Uterus (tissue), 4 donors: ENCODE measurements around the gene SCAF4. TPM values are rescaled to one million over a fixed set of nuclear protein-coding genes. Genes with fewer than 3 reads are reported as not detected.

Experiments
- DNase-seq, 2 donors: peaks; one replicate each; pipeline ENCODE4 v3.0.0-alpha.2; 2019 to 2020
- H3K27ac ChIP-seq, 2 donors: fragments of 200-600 bp; sonication (generic); 1 replicate in 1 of 2; 2 replicates in 1 of 2; pipeline ENCODE4 v1.5.1; 2016 to 2018
- H3K27me3 ChIP-seq, 2 donors: fragments of 200-600 bp; sonication (generic); one replicate each; pipeline ENCODE4 v1.5.1; 2018 to 2019; ENCODE audit warnings: control low read depth in 1 of 2
- H3K36me3 ChIP-seq, 2 donors: fragments of 200-600 bp; sonication (generic); one replicate each; pipeline ENCODE4 v1.5.1; 2019; ENCODE audit warnings: control low read depth in 1 of 2
- H3K4me1 ChIP-seq, 2 donors: fragments of 200-600 bp; sonication (generic); one replicate each; pipeline ENCODE4 v1.5.1; 2018 to 2019; ENCODE audit warnings: control low read depth in 1 of 2
- H3K4me3 ChIP-seq, 2 donors: fragments of 200-600 bp; sonication (generic); 1 replicate in 1 of 2; 2 replicates in 1 of 2; pipeline ENCODE4 v1.5.1; 2018 to 2019; ENCODE audit warnings: mild to moderate bottlenecking in 1 of 2
- H3K9me3 ChIP-seq, 2 donors: fragments of 200-600 bp; sonication (generic); one replicate each; pipeline ENCODE4 v1.5.1; 2019; ENCODE audit warnings: control low read depth in 1 of 2
- CTCF ChIP-seq, 4 experiments: fragments of 200-600 bp in 2 of 4; fragments of 450-650 bp in 2 of 4; sonication (generic) in 2 of 4; IDR thresholded peaks; one replicate each; pipeline ENCODE4 v1.5.1; 2016 to 2019; ENCODE audit warnings: antibody characterized with exemption in 4 of 4, mild to moderate bottlenecking in 2 of 4, moderate library complexity in 1 of 4
- POLR2A ChIP-seq, 2 donors: fragments of 450-650 bp; IDR thresholded peaks; one replicate each; pipeline ENCODE4 v1.6.1; 2016; ENCODE audit warnings: antibody characterized with exemption in 2 of 2, mild to moderate bottlenecking in 1 of 2, moderate library complexity in 1 of 2
- intact Hi-C: fragments of 100-400 bp; cut with DNase I; formaldehyde crosslinking; loops from one replicate; pipeline ENCODE4 v1.15.1; 2023; ENCODE audit warnings: low total_unique reads
- total RNA-seq, 4 donors: library from RNA; depleted of rRNA in 3 of 4; stranded (reverse); fragments of >200 nt in 3 of 4; gene quantifications; one replicate each; pipeline versions ENCODE4 v1.1.0 to v1.2.4, GENCODE V29; 2014 to 2023
- donor health status: DM: yes; HTN: yes; CAD: no.

The SCAF4 gene
- total RNA-seq, 4 donors from 2014 or later: 4.9 to 50.5 (median 13.4) TPM

- H3K9me3 ChIP-seq: no peaks in the 10 kb centered on the region
- H3K27ac ChIP-seq: no peak overlapping the region
- H3K27me3 ChIP-seq: no peaks in the 10 kb centered on the region
- no peak for TF ChIP-seq CTCF (IDR thresholded peaks at IDR 0.05)
- no peak for TF ChIP-seq POLR2A (IDR thresholded peaks at IDR 0.05)
- H3K4me1 ChIP-seq: no peaks in the 10 kb centered on the region
- H3K4me3 ChIP-seq: no peak overlapping the region
- DNase-seq: no peak
- intact Hi-C loops: no loop called here
- no peaks in the 10 kb centered on the region for H3K36me3 ChIP-seq
Observed at GRCh38 chr21:31693222-31693621, 38.7 kb downstream of the SCAF4 start.

- intact Hi-C loops: no loop called here
- H3K4me1 ChIP-seq: no peaks in the 10 kb centered on the region
- H3K9me3 ChIP-seq: no peaks in the 10 kb centered on the region
- no peak overlapping the region for H3K4me3 ChIP-seq
- TF ChIP-seq CTCF (IDR thresholded peaks at IDR 0.05): no peak
- no peak for TF ChIP-seq POLR2A (IDR thresholded peaks at IDR 0.05)
- no peak for DNase-seq
- H3K27ac ChIP-seq: no peak overlapping the region
- no peaks in the 10 kb centered on the region for H3K36me3 ChIP-seq
- no peaks in the 10 kb centered on the region for H3K27me3 ChIP-seq
Observed at GRCh38 chr21:31688603-31689368, 43.1 kb downstream of the SCAF4 start.

- H3K4me1 ChIP-seq: no peaks in the 10 kb centered on the region
- no peaks in the 10 kb centered on the region for H3K9me3 ChIP-seq
- TF ChIP-seq POLR2A (IDR thresholded peaks at IDR 0.05) (no peak), CTCF (IDR thresholded peaks at IDR 0.05) (no peak)
- no peak for DNase-seq
- H3K36me3 ChIP-seq: no peaks in the 10 kb centered on the region
- H3K27ac ChIP-seq: no peak overlapping the region
- no peaks in the 10 kb centered on the region for H3K27me3 ChIP-seq
- H3K4me3 ChIP-seq: no peak overlapping the region
- intact Hi-C loops: no loop called here
Observed at GRCh38 chr21:31687108-31687507, 44.8 kb downstream of the SCAF4 start.

- intact Hi-C loops: no loop called here
- H3K27me3 ChIP-seq: no peaks in the 10 kb centered on the region
- no peak overlapping the region for H3K4me3 ChIP-seq
- DNase-seq: no peak
- TF ChIP-seq CTCF (IDR thresholded peaks at IDR 0.05): no peak
- no peak for TF ChIP-seq POLR2A (IDR thresholded peaks at IDR 0.05)
- no peaks in the 10 kb centered on the region for H3K36me3 ChIP-seq
- H3K4me1 ChIP-seq: no peaks in the 10 kb centered on the region
- H3K27ac ChIP-seq: no peak overlapping the region
- H3K9me3 ChIP-seq: no peaks in the 10 kb centered on the region
Observed at GRCh38 chr21:31686272-31686915, 45.5 kb downstream of the SCAF4 start.

- no peaks in the 10 kb centered on the region for H3K4me1 ChIP-seq
- no peaks in the 10 kb centered on the region for H3K36me3 ChIP-seq
- no peaks in the 10 kb centered on the region for H3K9me3 ChIP-seq
- intact Hi-C loops: no loop called here
- H3K27ac ChIP-seq: no peak overlapping the region
- H3K27me3 ChIP-seq: no peaks in the 10 kb centered on the region
- DNase-seq: no peak
- no peak overlapping the region for H3K4me3 ChIP-seq
- TF ChIP-seq POLR2A (IDR thresholded peaks at IDR 0.05): no peak
- TF ChIP-seq CTCF (IDR thresholded peaks at IDR 0.05): no peak
Observed at GRCh38 chr21:31684918-31685317, 47.0 kb downstream of the SCAF4 start.
